Cerebellar nuclear complex (tissue), 1 donor: ENCODE measurements around the gene C10orf67.
"Not testable (repeated sequence)": the region's sequence is repeated elsewhere in the genome, so short reads cannot be mapped to it uniquely, and the experiment has no call there.

Experiments used
- DNase-seq, 2 experiments: peaks; one replicate each; lab custom pipeline; 2025; lab: John Stamatoyannopoulos, UW

Gene C10orf67

DNA sequence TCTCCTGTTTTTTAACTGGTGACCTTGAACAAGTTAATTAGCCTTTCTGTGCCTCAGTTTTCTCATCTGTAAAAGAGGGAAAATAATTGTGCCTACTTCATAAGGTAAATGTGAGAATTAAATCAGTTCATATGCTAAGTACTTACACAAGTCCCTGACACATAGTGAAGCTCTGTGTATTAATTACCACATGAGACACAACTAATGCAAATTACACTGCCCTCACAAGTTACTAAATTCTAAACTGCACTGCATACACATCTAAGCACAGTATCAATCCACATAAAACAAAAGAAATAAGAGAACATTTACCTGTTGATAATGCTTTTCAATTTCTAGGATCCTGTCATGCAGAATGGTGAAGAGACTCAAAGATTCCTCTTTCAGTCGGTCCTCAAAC, 22.5 kb downstream of the C10orf67 start:
- DNase-seq, result no peak

DNA sequence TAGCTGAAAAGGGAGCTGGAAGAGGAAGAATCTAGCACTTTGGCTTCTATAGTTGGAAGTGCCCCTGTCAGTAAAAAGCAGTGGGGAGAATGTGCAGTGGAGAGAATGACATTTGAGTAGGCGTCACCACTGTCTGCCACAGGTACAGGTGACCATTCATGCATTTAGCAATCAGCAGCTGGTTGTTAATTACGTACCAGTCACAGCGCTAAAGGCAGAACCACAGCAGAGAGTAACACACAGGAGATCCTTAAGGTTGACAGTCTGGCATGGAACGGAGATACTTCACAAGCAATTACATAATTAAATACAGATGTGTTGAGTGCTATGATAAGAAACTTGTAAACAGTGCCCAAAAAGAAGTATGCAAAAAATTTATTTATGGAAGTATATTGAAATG, 24.8 kb downstream of the C10orf67 start:
- DNase-seq, result no peak

DNA sequence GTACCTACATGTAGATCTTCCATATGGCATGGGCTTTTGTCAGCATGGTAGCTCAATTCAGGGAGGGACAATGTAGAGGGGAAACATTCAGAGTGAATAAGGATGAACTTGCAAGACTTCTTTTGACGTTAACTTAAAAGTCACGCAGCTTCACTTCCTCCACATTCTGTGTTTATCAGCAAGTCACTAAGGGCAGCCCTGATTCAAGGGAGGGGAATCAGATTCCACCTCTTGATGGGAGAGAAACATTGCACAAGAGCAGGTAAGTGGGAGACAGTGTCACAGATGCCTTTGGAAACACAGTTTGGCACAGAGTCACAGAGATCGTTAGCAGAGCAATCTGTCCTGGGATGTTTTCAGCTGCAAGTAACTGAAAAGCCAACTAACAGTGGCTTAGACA, 26.2 kb downstream of the C10orf67 start:
- DNase-seq, result no peak

DNA sequence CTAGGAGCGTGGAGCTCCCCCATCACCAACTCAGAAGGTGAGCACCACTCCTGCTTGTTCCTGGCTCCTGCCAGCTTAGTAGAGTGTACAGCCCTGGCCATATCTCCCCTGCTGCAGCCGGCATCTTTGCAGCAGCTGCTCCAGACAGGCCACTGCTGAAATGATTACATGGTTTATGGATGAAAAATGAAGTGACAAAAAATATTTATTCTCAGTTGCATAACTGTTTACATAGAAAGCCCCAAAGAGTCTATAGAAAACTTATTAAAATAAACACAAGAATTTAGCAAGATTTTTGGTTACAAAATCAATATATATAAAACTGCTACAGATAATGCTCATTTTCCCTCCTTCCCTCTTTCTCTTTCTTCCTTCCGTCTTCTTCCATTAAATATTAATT, 27.2 kb downstream of the C10orf67 start:
- DNase-seq, result no peak

DNA sequence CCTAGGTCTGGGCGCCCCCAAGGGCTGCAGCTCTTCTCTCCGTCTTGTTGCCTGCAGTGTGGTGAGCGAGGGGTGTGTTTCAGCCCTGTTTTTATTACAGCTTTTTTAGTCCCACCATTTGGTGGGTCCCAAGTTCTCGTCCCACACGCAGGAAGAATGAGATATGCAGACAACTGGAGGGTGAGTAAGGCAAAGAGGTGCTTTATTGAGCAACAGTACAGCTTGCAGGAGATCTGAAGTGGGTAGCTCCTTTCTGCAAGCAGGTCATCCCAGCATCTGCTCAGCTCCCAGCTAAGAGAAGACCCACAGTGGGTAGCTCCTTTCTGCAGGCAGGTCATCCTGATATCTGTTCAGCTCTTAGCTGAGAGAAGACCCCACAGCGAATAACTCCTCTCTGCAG, 28.2 kb downstream of the C10orf67 start:
- DNase-seq, result no peak

DNA sequence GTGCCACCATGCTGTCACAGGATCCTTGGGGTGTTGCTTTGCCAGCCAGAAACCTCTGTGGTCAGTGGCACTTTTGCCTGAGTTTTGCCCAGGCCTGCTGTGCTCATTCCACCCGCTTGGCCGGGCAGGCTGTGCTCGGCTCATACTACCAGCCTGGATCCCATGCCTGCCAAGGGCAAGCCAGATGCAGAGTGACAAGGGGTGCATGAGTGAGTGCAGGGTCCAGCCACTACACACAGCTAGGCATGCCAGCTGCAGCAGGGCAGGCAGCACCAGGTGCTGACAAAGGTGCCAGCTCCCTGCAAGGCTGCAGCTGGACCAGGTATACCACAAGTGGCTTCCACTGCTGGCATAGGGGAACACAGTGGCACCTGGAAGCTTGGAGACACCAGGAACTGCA, 28.6 kb downstream of the C10orf67 start:
- no peak for DNase-seq

DNA sequence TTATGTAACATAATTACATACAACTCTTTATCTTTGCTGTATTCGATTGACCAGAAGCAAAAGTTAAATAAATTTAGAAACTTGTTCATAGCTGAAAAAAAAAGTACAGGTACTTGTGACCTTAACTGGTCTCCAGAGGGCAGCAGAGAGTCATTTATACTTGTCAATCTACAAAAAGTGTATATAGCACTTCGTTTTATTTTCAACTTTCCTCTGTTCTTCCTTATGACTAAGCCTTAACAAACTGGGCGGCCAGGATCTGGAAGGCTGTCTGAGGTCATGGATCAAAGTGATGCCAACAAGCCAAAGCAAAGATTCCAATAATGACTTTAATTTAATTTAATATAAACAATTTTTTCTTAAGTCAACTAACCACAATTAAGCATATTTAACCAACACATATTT, 29.8 kb downstream of the C10orf67 start:
- DNase-seq, result peak in 1 of 2 experiments; percentile 15

DNA sequence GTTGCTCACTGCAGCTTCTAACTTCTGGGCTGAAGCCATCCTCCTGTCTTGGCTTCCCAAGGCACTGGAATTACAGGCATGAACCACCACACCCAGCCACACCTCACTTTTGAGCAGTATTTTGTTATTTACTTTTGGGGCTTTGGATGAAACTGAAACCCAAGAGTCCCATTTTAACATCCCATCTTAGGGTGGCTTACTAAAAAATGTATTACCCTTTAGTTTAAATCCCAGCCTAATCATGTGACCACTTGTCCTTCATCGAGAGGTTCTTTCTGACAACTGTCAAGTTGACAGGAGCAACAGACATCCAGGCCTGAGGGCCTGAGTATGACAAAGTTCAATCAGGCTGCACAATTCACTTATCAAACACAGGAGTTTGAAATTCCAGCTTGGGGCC, 33.6 kb downstream of the C10orf67 start:
- DNase-seq, result no peak

DNA sequence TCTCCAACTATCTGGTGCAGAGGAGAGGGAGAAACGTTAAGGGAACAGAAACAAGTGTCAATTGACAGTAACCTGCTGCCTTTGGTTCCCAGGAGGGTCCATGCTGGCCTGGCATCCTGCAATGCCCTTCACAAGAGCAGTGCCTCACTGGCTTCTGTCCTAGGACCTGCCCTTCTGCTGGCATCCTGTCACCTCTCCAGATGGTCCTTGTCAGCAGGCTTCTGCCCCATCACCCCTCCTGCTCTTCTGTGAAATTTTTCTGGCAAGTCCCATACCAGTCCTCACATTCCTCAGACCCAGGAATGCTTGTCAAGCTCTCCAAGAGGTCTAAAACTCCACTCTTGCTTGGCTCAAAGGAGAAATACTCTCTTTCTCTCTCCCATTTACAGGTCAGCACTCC, 34.2 kb downstream of the C10orf67 start:
- DNase-seq, result no peak

DNA sequence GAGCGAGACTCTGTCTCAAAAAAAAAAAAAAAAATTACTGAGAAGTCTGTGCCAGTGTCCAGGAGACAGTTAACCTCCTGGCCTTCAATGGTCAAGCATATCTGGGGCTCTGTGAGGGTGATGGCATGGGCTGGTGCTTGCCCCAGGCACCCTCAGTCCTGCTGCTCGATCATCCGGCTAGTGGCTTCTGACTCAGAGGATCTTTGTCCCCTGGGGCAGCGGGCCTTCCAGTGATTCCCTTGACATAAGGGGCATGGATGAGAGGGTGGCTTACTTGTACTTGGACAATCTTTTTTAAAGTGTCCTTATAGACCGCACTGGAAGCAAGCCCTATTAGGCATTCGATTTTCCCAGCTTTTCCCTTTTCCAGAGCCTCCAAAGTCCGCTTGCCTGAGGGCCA, 44.6 kb downstream of the C10orf67 start:
- DNase-seq, result not testable (repeated sequence)

DNA sequence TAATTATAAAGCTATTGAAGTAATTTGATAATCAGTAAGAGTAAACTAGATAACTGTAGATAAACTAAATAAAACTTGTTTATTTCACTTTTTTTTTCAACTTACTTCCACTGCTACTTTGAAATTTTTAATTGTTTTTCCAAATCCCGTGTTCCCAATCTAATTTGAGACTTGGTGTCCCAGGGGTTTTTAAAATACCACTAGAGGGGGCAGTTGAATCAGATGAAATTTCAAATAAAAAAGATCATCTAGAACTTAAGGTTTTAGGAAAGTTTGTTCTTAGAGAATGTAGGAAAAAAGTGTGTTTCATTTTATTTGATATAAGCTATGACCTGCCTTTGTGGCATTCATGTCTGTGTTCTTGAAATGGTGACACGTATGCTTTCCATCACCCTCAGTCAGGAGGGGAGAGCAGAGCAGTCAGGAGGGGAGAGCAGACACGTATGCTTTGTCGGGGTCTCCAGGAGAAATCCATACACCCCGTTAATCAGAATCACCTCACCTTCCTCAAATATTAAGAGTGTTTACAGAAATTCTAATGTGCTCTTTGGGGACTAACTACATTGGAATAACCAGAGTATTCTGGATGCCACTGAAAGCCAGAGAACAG, 49.9 kb downstream of the C10orf67 start:
- no peak for DNase-seq

DNA sequence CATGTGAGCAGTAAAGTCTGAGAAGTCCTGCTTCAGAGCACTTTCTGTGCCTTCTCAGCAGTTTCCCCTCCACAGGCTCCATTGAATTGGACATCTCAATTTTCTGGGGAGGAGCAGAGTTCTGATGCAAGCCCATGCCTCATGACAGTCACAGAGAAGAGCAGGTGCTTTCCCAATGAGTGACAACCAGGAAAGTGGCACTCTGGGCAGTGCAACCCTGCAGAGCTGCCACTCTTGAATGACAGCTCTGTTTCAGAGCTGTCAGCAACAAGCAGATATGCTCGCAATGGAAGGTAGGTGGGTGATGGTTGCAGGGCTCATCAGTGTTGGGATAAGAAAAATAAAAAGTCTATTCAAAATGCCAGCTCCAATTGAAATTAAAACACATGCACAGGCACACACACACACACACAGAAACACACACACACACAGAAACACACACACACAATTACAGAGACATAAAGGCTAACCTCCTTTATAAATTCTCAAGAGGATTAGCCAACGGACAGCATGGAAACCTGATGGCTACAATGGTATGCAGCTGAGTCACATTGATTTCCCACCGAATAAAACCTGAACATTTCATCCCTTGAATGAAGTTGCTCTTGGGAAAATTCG, 50.5 kb downstream of the C10orf67 start:
- no peak for DNase-seq

DNA sequence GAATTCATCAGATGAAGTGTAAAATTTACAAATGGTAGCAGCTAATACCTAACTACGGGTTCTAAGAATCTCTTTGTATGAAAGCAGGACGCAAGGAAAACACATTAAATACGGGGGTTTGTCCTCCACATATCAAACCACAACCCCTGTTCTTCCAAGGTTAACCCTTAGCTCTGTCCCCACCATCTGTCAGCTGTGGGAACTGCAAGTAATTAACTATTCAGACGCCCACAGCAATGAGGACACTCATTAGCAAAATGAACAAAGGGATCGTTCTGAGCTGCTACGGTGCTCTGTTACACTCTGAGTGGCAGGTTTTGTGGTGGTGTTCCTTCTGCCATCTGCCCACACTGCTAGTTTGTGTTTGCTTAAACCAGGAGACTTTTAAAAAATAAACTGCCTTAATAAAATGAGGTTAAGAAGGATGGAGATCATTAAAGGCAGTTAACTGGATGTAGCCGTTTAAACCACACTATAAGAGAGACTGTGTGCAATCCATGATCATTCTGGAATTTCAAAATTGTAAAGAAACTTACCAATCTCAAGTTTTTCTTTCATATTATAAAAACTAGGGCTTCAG, 51.4 kb downstream of the C10orf67 start:
- no peak for DNase-seq

DNA sequence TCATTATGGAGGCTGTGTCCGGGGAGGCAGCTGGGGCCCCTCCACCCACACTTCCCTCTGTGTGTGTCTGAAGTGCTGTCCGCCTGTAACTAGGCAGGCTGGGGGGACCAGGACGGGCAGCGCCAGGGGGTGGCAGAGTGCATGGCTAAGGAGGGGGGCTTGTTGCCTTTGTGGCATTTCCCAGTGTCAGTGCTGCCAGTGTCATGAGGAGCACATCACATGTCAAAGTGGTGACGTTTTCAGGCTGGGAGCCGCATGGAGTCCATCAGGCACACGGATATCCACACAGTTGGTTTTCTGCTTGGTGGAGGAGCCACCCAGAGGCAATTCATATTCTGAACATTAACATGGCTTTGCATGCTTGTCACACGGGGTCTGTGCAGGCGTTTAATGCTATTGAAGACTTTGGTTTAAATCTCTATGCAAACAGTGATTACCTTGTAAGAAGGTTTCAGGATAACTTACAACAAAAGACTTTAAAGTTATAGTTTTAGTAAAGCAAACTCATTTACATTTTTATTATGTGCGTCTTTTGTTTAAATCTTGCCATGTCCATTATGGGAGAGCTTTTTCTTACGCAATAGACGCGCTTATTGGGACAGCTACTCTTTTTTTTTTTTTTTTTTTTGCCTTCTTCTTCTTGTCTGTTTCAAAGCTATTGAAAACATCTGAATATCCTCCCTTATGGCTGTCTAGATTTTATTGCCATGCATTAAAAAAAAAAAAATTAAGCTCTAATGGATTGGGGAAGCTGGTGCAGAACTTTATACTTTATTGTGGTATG, 52.9 kb downstream of the C10orf67 start:
- DNase-seq, result no peak

DNA sequence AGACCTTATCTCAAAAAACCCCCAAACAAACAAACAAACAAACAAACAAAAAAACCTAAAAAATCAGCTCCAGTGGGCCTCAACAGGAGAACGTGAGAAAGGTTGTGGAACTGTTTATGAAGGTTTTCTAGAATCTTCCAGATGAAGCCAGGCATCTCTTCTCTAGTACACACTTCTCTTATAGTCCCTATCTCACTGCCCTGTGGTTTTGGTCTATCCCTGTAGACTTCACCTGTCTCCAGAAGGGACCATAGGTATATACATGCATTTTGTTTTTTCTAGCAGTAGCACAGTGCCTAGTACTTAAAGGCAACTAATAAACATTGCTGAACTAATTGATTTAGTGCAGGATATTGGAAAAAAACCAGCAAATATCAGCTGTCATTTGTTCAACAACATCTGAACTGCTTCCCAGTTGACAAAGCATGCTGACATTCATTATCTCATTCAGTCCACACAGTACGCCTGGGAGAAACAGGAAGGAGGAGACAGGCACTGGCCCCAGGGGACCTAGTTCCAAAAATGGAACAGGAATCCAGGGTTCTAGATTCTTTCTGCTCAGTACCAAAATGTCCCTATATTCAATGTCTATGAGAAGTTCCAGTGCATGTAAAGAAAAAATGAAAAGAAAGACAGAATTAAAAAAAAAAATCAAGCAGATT, 59.8 kb downstream of the C10orf67 start:
- no peak for DNase-seq

DNA sequence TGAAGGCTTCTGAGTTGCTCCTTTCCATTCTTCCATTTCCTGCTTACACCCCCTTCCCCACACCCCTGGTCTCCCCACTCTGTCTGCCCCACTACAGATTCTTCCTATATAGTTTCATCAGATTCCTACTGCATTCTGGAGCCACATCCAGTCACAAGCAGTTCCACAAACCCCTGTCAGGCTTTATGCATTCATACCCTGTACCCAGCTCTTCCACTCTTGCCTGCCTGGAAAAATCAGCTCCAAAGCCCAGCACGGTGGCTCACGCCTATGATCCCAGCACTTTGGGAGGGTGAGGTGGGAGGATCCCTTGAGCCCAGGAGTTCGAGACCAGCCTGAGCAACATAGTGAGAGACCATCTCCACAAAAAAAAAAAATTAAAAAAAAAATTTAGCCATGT, 60.4 kb downstream of the C10orf67 start:
- no peak for DNase-seq

DNA sequence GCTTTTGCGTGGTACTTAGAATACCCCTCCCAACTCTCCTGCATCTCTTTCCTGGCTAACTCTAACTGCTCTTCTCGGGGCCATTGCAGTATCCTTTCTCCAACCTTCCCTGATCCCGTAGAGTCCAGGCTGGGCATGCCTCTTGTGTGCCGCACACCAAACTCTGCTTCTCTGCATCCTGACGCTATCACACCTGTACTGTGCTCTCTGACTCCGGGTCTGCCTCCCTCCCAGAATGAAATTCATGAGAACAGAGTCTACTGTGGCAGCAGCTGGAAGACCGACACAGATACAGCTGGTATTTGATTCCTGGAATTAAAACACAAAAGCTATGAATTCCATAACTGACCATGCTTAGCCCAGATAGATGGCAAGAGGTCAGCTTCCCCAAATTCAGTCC, 60.9 kb downstream of the C10orf67 start:
- no peak for DNase-seq

DNA sequence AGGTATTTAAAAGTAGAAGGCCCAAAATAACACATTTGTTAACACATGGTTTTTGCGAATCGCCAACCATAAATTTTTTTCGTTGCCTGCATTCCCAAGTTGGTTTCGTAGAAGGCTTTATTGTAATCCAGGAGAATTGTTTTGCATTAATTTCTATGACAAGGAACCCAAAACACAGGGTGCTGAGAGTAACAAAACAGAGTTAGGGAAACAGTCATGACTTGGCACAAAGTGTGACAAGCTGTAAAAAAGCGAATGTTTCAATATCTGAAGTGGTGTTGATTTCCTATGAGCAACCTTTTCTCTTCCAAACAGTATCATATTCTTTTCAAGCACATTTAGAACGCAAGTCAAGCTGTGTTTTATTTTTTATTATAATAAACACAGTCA, 63.6 kb downstream of the C10orf67 start:
- no peak for DNase-seq

DNA sequence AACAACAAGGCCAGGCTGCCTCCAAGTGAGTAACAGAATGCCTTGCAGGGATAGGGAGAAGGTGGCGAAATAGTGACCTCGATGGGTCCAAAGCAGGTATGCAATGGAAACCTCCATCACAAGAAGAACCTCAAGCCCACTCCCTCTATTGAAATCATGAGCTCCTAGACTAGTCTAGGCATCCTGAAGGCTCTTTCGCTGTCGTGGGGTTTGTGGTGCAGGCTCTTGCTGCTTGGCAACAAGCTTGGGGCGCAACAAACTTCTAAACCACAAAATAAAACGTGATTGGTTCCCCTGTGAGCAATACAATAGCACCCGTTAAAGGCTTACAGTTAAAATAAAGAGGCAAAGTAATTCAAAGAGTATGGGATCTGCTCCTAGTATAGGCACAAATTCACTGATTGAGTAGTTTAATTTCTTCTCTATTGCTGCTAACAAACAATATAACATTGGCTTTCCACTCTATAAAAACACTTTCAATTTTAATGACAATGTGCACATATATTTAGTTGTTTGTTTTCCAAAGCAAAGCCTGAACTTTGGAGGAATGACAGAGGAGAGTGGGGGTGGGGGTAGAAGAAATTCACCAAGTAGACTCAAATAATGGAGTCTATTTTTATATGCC, 64.1 kb downstream of the C10orf67 start:
- DNase-seq, result no peak

DNA sequence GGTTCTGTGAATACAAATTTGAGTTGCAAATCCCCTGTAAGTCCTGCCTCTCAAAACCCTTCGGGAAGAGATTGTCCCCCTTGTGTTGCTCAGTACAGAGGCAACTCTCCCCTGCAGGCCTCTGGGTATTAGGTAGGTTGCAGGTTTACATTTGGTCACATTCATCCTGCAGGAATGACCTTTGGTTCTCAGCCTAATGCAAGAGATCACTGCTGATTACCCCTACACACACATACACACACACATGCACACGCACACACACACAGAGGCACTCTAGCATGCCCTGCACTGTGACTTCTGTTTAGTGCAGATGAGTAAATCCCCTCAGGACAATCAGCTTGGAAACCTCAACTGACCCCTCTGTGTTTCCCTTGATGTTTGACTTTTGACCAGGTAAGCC, 69.2 kb downstream of the C10orf67 start:
- DNase-seq, result no peak

DNA sequence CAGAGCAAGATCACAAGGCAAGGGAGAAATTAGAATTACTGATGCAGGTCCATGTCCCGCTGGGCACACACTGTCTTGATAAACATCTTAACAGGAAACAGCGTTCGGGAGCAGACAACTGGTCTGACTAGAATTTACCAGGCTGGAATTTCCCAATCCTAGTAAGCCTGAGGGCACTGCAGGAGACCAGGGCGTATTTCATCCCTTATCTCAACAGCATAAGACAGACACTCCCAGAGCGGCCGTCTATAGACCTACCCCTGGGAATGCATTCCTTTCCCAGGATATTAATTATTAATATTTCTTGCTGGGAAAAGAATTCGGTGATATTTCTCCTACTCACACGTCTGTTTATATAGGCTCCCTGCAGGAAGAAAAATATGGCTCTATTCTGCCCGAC, 70.4 kb downstream of the C10orf67 start:
- DNase-seq, result not testable (repeated sequence)

DNA sequence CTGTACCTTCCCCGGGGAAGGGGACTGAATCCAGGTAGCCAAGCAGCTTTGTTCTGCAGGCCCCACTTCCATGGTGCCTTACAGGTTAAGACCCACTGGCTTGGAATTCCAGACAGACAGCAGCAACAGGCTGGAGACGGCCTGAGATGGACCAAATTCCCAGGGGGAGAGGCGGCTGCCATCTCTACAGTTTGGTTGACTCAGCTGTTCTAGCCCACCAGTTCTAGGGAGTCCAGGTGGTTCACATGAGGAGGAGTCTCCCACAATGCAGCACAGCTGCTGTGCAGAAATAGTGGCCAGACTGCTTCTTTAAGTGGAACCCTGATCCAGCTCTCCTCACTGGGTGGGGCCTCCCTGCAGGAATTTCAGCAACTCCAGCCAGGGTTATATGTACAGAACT, 74.1 kb downstream of the C10orf67 start:
- no peak for DNase-seq
